ENCODE measurements around the gene RXFP2. TPM values are rescaled to one million over a fixed set of nuclear protein-coding genes. Genes with fewer than 3 reads are reported as not detected.
A peak's percentile ranks its signal among the peaks of the same experiment; 100 is the strongest.

Gene RXFP2
- polyA plus RNA-seq, 1 of the 3 experiments (the other 2 are of a cell fraction): not detected

- Histone ChIP-seq H3K9ac (no peak overlapping the region), H3K4me3 (ENCODE audit: low read depth in 2 of 2, low read length in 1 of 2) (no peak overlapping the region), H3K4me2 (0 out of 2 replicates have a peak overlapping the region, but pooled peaks have one; percentile 0), H3F3A (replicated peaks; ENCODE audit: insufficient read depth) (peaks cover 34% of the 10 kb centered on the region), H3K9me3 (no peaks in the 10 kb centered on the region), H3K27ac (ENCODE audit: low read depth in 2 of 2, low read length in 1 of 2) (peak overlapping the region in 1 of 2 experiments; percentile 22; a peak in 2 of 4 replicates), H4K20me1 (ENCODE audit: insufficient read depth) (no peaks in the 10 kb centered on the region), H3K9me2 (no peaks in the 10 kb centered on the region), H3K36me3 (replicated peaks in 1 of 2; ENCODE audit: control insufficient read depth in 1 of 2, insufficient read depth in 2 of 2, low read length in 1 of 2) (no peaks in the 10 kb centered on the region), H3K4me1 (ENCODE audit: control insufficient read depth in 1 of 2, insufficient read depth in 2 of 2, low read depth in 1 of 2, low read length in 1 of 2) (peaks cover 0 to 23% of the 10 kb centered on the region in 2 experiments; a peak in 2 of 4 replicates), H3K27me3 (ENCODE audit: insufficient read depth) (no peaks in the 10 kb centered on the region), H3K79me2 (ENCODE audit: insufficient read depth) (no peaks in the 10 kb centered on the region), H2AFZ (ENCODE audit: low read depth) (no peak overlapping the region)
- no peak for DNase-seq
- 66% methylated on average over 2 of the region's 2 CpGs for WGBS (ENCODE audit: low lambda C conversion rate)
- POLR2A ChIA-PET: no interaction called here
- no peak for TF ChIP-seq NRF1 (IDR thresholded peaks at IDR 0.05; ENCODE audit: low read depth, low read length)
- no peak for TF ChIP-seq CTCF (IDR thresholded peaks at IDR 0.05)
- no peak for TF ChIP-seq TAF1 (IDR thresholded peaks at IDR 0.05; ENCODE audit: borderline replicate concordance, low read depth, low read length)
- no peak for TF ChIP-seq JUND (IDR thresholded peaks at IDR 0.05)
- TF ChIP-seq FOXM1 (IDR thresholded peaks at IDR 0.05; ENCODE audit: low read depth): no peak
- no peak for TF ChIP-seq SIN3A (IDR thresholded peaks at IDR 0.05; ENCODE audit: borderline replicate concordance, low read depth, low read length)
- TF ChIP-seq RFX5 (IDR thresholded peaks at IDR 0.05; ENCODE audit: low read length): no peak
- TF ChIP-seq RAD21 (IDR thresholded peaks at IDR 0.05; ENCODE audit: low read length): no peak
- TF ChIP-seq MXI1 (IDR thresholded peaks at IDR 0.05; ENCODE audit: low read depth, low read length): no peak
- TF ChIP-seq ELF1 (IDR thresholded peaks at IDR 0.05): no peak
- TF ChIP-seq, protein P1, sequence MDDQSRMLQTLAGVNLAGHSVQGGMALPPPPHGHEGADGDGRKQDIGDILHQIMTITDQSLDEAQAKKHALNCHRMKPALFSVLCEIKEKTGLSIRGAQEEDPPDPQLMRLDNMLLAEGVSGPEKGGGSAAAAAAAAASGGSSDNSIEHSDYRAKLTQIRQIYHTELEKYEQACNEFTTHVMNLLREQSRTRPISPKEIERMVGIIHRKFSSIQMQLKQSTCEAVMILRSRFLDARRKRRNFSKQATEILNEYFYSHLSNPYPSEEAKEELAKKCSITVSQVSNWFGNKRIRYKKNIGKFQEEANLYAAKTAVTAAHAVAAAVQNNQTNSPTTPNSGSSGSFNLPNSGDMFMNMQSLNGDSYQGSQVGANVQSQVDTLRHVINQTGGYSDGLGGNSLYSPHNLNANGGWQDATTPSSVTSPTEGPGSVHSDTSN (IDR thresholded peaks at IDR 0.05): no peak
- TF ChIP-seq GATA2 (CRISPR knock-in tag; IDR thresholded peaks at IDR 0.05): no peak
- no peak for TF ChIP-seq GABPA (IDR thresholded peaks at IDR 0.05; ENCODE audit: low read depth)
- TF ChIP-seq, protein P2, sequence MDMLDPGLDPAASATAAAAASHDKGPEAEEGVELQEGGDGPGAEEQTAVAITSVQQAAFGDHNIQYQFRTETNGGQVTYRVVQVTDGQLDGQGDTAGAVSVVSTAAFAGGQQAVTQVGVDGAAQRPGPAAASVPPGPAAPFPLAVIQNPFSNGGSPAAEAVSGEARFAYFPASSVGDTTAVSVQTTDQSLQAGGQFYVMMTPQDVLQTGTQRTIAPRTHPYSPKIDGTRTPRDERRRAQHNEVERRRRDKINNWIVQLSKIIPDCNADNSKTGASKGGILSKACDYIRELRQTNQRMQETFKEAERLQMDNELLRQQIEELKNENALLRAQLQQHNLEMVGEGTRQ (IDR thresholded peaks at IDR 0.05; ENCODE audit: borderline replicate concordance, low read depth, low read length): no peak
- no peak for TF ChIP-seq POLR2AphosphoS5 (IDR thresholded peaks at IDR 0.05; ENCODE audit: low read depth, low read length)
- no peak for TF ChIP-seq TEAD4 (IDR thresholded peaks at IDR 0.05; ENCODE audit: borderline replicate concordance, insufficient read depth)
- no peak for TF ChIP-seq RCOR1 (IDR thresholded peaks at IDR 0.05; ENCODE audit: low read length)
- CTCF ChIA-PET: interaction anchor here (1.5 kb wide), 1 partner anchor 19 kb away, joined by 3 read pairs; no protein-coding TSS in a partner anchor
Observed at GRCh38 chr13:31761951-31762350, 22.6 kb downstream of the RXFP2 start.

Data from SK-N-SH (cell line).